Measurements from ENCODE around the gene ZNF175.

ZNF175 gene

GRCh38 chr19:51548213-51548651 lies 22.9 kb upstream of the ZNF175 start:
- no peak overlapping the region for H3K4me2 ChIP-seq (ENCODE audit: low read length, poor library complexity, severe bottlenecking)
- no peak overlapping the region for H3K4ac ChIP-seq (ENCODE audit: low read depth in 1 of 2, low read length in 2 of 2)
- no peak overlapping the region for H3K9ac ChIP-seq (ENCODE audit: low read length)
- DNase-seq, result no peak
- no peak overlapping the region for H3K23ac ChIP-seq (ENCODE audit: low read length in 2 of 2)
- no peak overlapping the region for H4K91ac ChIP-seq (ENCODE audit: low read length)
- H2BK15ac ChIP-seq (ENCODE audit: low read depth, poor library complexity, severe bottlenecking), result no peak overlapping the region
- H3K79me1 ChIP-seq (replicated peaks; ENCODE audit: low read length, poor library complexity, severe bottlenecking), result no peaks in the 10 kb centered on the region
- H2AK5ac ChIP-seq (ENCODE audit: low read length, severe bottlenecking), result no peak overlapping the region
- no peak overlapping the region for H3K4me3 ChIP-seq (ENCODE audit: insufficient read depth in 1 of 2, low read depth in 1 of 2, low read length in 2 of 2)
- WGBS, result 69% methylated on average over 5 of the region's 5 CpGs
- H3K4me1 ChIP-seq (ENCODE audit: control insufficient read depth, insufficient read depth, low read depth, low read length), result peaks cover 1% of the 10 kb centered on the region
- H4K8ac ChIP-seq (ENCODE audit: low read length), result no peak overlapping the region
- H3K36me3 ChIP-seq (ENCODE audit: control insufficient read depth in 1 of 2, insufficient read depth in 2 of 2, low read depth in 1 of 2, low read length in 2 of 2), result no peaks in the 10 kb centered on the region
- no peak overlapping the region for H2BK5ac ChIP-seq (ENCODE audit: low read depth, low read length, poor library complexity, severe bottlenecking)
- H3K27me3 ChIP-seq (ENCODE audit: control insufficient read depth in 1 of 2, insufficient read depth in 1 of 2, low read length in 2 of 2), result peaks cover 0 to 9% of the 10 kb centered on the region in 2 experiments
- H3K9me3 ChIP-seq (ENCODE audit: control insufficient read depth, low read length), result no peaks in the 10 kb centered on the region
- no peak overlapping the region for H2BK12ac ChIP-seq (ENCODE audit: low read length in 2 of 2)
- no peak overlapping the region for H2BK120ac ChIP-seq (ENCODE audit: low read depth, low read length)
- no peak overlapping the region for H2AFZ ChIP-seq (ENCODE audit: low read depth, low read length)
- H3K14ac ChIP-seq (ENCODE audit: low read length in 2 of 2), result no peak overlapping the region
- no peak overlapping the region for H3K18ac ChIP-seq (ENCODE audit: low read depth in 1 of 2, low read length in 2 of 2)
- H3K27ac ChIP-seq (ENCODE audit: low read length, poor library complexity, severe bottlenecking), result no peak overlapping the region

GRCh38 chr19:51548891-51549305 lies 22.2 kb upstream of the ZNF175 start:
- 89% methylated on average over 1 of the region's 4 CpGs for WGBS
- no peak overlapping the region for H2BK120ac ChIP-seq (ENCODE audit: low read depth, low read length)

GRCh38 chr19:51549533-51550324 lies 21.4 kb upstream of the ZNF175 start:
- Histone ChIP-seq H2AFZ (ENCODE audit: low read depth, low read length) (no peak overlapping the region), H3K9ac (ENCODE audit: low read length) (no peak overlapping the region), H3K14ac (ENCODE audit: low read length in 2 of 2) (no peak overlapping the region), H3K4me1 (ENCODE audit: control insufficient read depth, insufficient read depth, low read depth, low read length) (peaks cover 1% of the 10 kb centered on the region), H3K4ac (ENCODE audit: low read depth in 1 of 2, low read length in 2 of 2) (no peak overlapping the region), H2AK5ac (ENCODE audit: low read length, severe bottlenecking) (no peak overlapping the region), H3K23ac (ENCODE audit: low read length in 2 of 2) (no peak overlapping the region), H3K18ac (ENCODE audit: low read depth in 1 of 2, low read length in 2 of 2) (no peak overlapping the region), H4K91ac (ENCODE audit: low read length) (no peak overlapping the region), H2BK15ac (ENCODE audit: low read depth, poor library complexity, severe bottlenecking) (no peak overlapping the region), H4K8ac (ENCODE audit: low read length) (no peak overlapping the region), H3K27ac (ENCODE audit: low read length, poor library complexity, severe bottlenecking) (no peak overlapping the region), H2BK120ac (ENCODE audit: low read depth, low read length) (no peak overlapping the region), H3K4me3 (ENCODE audit: insufficient read depth in 1 of 2, low read depth in 1 of 2, low read length in 2 of 2) (no peak overlapping the region), H3K27me3 (ENCODE audit: control insufficient read depth in 1 of 2, insufficient read depth in 1 of 2, low read length in 2 of 2) (peaks cover 0 to 9% of the 10 kb centered on the region in 2 experiments), H3K9me3 (ENCODE audit: control insufficient read depth, low read length) (peaks cover under 1% of the 10 kb centered on the region), H3K79me1 (replicated peaks; ENCODE audit: low read length, poor library complexity, severe bottlenecking) (no peaks in the 10 kb centered on the region), H3K36me3 (ENCODE audit: control insufficient read depth in 1 of 2, insufficient read depth in 2 of 2, low read depth in 1 of 2, low read length in 2 of 2) (no peaks in the 10 kb centered on the region), H2BK12ac (ENCODE audit: low read length in 2 of 2) (no peak overlapping the region), H2BK5ac (ENCODE audit: low read depth, low read length, poor library complexity, severe bottlenecking) (no peak overlapping the region), H3K4me2 (ENCODE audit: low read length, poor library complexity, severe bottlenecking) (no peak overlapping the region)
- 58% methylated on average over 8 of the region's 8 CpGs for WGBS
- no peak for DNase-seq

More at GRCh38 chr19:51548891-51549305, 22.2 kb upstream of the ZNF175 start:
- Histone ChIP-seq H3K27me3 (ENCODE audit: control insufficient read depth in 1 of 2, insufficient read depth in 1 of 2, low read length in 2 of 2) (peaks cover 0 to 9% of the 10 kb centered on the region in 2 experiments), H2AFZ (ENCODE audit: low read depth, low read length) (no peak overlapping the region), H3K4ac (ENCODE audit: low read depth in 1 of 2, low read length in 2 of 2) (no peak overlapping the region), H3K4me3 (ENCODE audit: insufficient read depth in 1 of 2, low read depth in 1 of 2, low read length in 2 of 2) (no peak overlapping the region), H4K8ac (ENCODE audit: low read length) (no peak overlapping the region), H4K91ac (ENCODE audit: low read length) (peak overlapping the region; percentile 22), H3K9me3 (ENCODE audit: control insufficient read depth, low read length) (no peaks in the 10 kb centered on the region), H3K27ac (ENCODE audit: low read length, poor library complexity, severe bottlenecking) (no peak overlapping the region), H3K14ac (ENCODE audit: low read length in 2 of 2) (no peak overlapping the region), H3K36me3 (ENCODE audit: control insufficient read depth in 1 of 2, insufficient read depth in 2 of 2, low read depth in 1 of 2, low read length in 2 of 2) (no peaks in the 10 kb centered on the region), H2AK5ac (ENCODE audit: low read length, severe bottlenecking) (no peak overlapping the region), H3K9ac (ENCODE audit: low read length) (no peak overlapping the region), H2BK15ac (ENCODE audit: low read depth, poor library complexity, severe bottlenecking) (no peak overlapping the region), H2BK5ac (ENCODE audit: low read depth, low read length, poor library complexity, severe bottlenecking) (no peak overlapping the region), H3K79me1 (replicated peaks; ENCODE audit: low read length, poor library complexity, severe bottlenecking) (no peaks in the 10 kb centered on the region), H3K23ac (ENCODE audit: low read length in 2 of 2) (no peak overlapping the region), H3K4me1 (ENCODE audit: control insufficient read depth, insufficient read depth, low read depth, low read length) (peaks cover 1% of the 10 kb centered on the region), H2BK12ac (ENCODE audit: low read length in 2 of 2) (peak overlapping the region in 1 of 2 experiments; percentile 25), H3K4me2 (ENCODE audit: low read length, poor library complexity, severe bottlenecking) (no peak overlapping the region), H3K18ac (ENCODE audit: low read depth in 1 of 2, low read length in 2 of 2) (no peak overlapping the region)
- DNase-seq, result no peak

- Histone ChIP-seq H3K23ac (ENCODE audit: low read length in 2 of 2) (no peak overlapping the region), H3K18ac (ENCODE audit: low read depth in 1 of 2, low read length in 2 of 2) (no peak overlapping the region), H3K4me1 (ENCODE audit: control insufficient read depth, insufficient read depth, low read depth, low read length) (peaks cover 1% of the 10 kb centered on the region), H3K27ac (ENCODE audit: low read length, poor library complexity, severe bottlenecking) (no peak overlapping the region), H3K4me2 (ENCODE audit: low read length, poor library complexity, severe bottlenecking) (no peak overlapping the region), H3K9me3 (ENCODE audit: control insufficient read depth, low read length) (peaks cover 7% of the 10 kb centered on the region), H2BK5ac (ENCODE audit: low read depth, low read length, poor library complexity, severe bottlenecking) (no peak overlapping the region), H2AFZ (ENCODE audit: low read depth, low read length) (no peak overlapping the region), H2AK5ac (ENCODE audit: low read length, severe bottlenecking) (no peak overlapping the region), H3K14ac (ENCODE audit: low read length in 2 of 2) (no peak overlapping the region), H3K36me3 (ENCODE audit: control insufficient read depth in 1 of 2, insufficient read depth in 2 of 2, low read depth in 1 of 2, low read length in 2 of 2) (no peaks in the 10 kb centered on the region), H2BK12ac (ENCODE audit: low read length in 2 of 2) (no peak overlapping the region), H2BK120ac (ENCODE audit: low read depth, low read length) (no peak overlapping the region), H2BK15ac (ENCODE audit: low read depth, poor library complexity, severe bottlenecking) (no peak overlapping the region), H4K91ac (ENCODE audit: low read length) (no peak overlapping the region), H3K79me1 (replicated peaks; ENCODE audit: low read length, poor library complexity, severe bottlenecking) (no peaks in the 10 kb centered on the region), H3K4me3 (ENCODE audit: insufficient read depth in 1 of 2, low read depth in 1 of 2, low read length in 2 of 2) (no peak overlapping the region), H3K4ac (ENCODE audit: low read depth in 1 of 2, low read length in 2 of 2) (no peak overlapping the region), H3K27me3 (ENCODE audit: control insufficient read depth in 1 of 2, insufficient read depth in 1 of 2, low read length in 2 of 2) (peaks cover 0 to 6% of the 10 kb centered on the region in 2 experiments), H3K9ac (ENCODE audit: low read length) (no peak overlapping the region), H4K8ac (ENCODE audit: low read length) (no peak overlapping the region)
- WGBS, result 85% methylated on average over 20 of the region's 20 CpGs
- DNase-seq, result no peak
These were observed 20.0 kb upstream of the ZNF175 start for GRCh38 chr19:51550848-51551672.
